Inferior parietal cortex (tissue), 1 donor: ENCODE measurements around the gene RPE.

ENCODE experiments used
- DNase-seq: peaks from one replicate; pipeline ENCODE4 v3.0.0-alpha.2; 2016; ENCODE audit errors: extremely low spot score

RPE gene

DNA sequence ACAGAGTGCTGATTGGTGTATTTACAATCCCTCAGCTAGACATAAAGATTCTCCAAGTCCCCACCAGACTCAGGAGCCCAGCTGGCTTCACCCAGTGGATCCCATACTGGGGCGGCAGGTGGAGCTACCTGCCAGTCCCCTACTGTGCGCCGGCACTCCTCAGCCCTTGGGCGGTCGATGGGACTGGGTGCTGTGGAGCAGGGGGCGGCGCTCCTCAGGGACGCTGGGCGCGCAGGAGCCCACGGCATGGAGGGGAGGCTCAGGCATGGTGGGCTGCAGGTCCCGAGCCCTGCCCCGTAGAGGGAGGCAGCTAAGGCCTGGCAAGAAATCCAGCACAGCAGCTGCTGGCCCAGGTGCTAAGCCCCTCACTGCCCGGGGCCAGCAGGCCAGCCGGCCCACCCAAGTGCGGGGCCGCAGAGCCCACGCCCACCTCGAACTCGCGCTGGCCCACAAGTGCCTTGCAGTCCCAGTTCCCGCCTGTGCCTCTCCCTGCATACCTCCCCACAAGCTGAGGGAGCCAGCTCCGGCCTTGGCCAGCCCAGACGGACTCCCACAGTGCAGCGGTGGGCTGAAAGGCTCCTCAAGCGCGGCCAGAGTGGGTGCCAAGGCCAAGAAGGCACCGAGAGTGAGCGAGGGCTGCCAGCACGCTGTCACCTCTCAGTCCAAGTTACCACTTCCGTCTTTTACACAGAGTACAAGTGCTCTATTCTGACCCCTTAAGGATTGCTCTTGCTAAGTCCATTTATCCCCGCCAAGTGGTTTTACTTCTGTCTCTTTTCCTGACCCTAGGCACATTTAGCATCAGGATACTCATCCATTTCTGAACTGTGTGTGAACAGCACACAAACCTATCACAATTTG is 1.7 kb upstream of the RPE start:
- DNase-seq: no peak

GRCh38 chr2:210003359-210003758 is 921 bp downstream of the RPE start:
- DNase-seq: no peak

DNA sequence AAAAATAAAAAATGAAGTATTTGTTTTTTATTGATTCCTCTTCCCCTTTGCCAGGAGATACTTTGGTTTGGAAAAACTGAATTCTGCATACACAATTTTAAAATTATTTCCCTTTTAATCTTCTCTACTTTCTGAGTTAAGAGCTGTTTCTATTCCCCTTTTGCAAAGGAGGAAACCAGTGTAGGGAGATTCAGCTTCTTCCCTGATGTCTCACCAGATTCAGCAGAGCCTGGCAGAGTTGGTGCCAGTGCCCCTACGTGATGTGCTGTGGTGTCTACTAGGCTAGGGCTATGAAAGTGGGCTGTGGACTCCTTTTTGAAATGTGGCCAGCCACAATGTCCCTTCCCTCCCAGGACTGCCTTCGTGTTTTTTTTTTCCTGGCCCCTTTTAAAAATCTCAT is 2.4 kb downstream of the RPE start:
- no peak for DNase-seq

GRCh38 chr2:210007895-210008294 is 5.5 kb downstream of the RPE start:
- no peak for DNase-seq

- no peak for DNase-seq
These were observed 6.7 kb downstream of the RPE start for GRCh38 chr2:210009126-210009525.

GRCh38 chr2:210009896-210010295 is 7.5 kb downstream of the RPE start:
- DNase-seq: no peak

- no peak for DNase-seq
These were observed 17.7 kb downstream of the RPE start for GRCh38 chr2:210020138-210020537.

DNA sequence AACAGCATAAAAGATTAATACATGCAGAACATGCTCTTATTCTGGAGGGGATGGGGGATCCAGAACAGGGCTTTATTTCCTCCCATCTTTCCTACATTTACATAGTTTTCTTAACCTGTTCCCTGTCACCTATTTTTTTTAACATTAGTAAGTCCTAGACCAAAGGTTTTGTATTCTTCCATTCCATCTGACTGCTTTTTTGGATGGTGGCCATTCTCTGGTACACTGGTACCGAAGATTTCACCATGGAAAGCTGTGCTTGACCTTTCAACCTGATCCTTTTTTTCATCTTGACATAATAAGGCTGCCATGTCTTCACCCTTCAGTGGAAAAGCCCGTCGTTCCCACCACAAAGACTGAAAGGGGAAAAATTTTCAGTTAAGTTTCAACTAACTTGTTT is 20.4 kb downstream of the RPE start:
- no peak for DNase-seq

GRCh38 chr2:210027608-210028007 is 25.2 kb downstream of the RPE start:
- DNase-seq: no peak

DNA sequence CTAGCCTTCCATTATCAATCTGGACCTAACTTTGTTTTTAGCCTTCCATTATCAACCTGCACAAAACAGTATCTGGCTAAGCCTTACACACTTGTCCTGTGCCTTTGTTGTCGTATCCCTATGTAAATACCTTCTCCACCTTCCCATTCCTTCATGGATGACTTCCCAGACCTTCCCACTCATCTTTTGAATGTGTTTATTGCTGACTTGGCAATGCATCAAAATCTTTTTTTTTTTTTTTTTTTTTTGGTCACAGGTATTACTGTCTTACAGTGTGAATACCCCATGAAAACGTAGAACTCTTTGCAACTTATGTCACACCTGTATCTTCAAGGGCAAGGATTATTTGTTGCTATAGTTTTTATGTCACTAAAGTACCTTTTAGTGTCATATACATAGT is 25.7 kb downstream of the RPE start:
- DNase-seq: no peak

GRCh38 chr2:210034087-210034683 is 31.7 kb downstream of the RPE start:
- no peak for DNase-seq

GRCh38 chr2:210035679-210036078 is 33.2 kb downstream of the RPE start:
- DNase-seq: no peak

DNA sequence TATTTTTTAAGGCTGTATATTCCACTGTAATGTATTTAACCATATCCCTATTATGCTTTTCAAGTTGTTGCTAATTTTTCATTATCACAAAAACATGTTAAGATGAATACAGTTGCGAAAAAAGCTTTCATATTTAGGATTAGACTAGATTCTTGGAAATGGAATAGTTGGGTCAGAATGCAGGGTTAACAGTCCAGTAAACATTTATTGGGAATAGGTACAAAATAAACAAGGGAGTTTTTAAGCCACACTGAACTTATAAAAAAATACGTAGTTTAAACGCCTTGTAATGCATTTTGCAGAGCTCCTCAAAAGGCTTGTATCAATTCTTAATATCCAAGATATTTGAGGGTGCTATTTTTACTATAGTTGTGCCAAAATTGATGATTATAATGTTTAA is 35.6 kb downstream of the RPE start:
- no peak for DNase-seq

GRCh38 chr2:210046851-210047500 is 44.5 kb downstream of the RPE start:
- no peak for DNase-seq

DNA sequence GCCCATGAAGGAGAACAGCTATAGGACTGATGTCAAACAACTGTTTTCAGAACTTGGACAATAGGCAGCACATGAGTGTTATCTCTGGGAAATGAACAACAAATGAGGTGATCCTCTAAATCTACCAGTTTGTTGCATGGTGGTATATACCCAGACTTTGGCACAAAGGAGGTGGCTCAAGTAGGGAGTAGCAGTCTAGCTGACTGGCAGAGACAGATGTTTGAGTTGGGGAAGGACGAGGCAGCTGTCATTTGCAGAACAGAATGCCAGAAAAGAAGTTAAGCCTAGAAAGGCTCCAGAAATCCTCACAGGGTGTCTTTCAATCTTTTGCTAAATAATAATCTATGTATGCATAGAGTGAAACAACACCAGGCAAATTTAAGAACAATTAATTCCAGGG is 47.4 kb downstream of the RPE start:
- DNase-seq: no peak

DNA sequence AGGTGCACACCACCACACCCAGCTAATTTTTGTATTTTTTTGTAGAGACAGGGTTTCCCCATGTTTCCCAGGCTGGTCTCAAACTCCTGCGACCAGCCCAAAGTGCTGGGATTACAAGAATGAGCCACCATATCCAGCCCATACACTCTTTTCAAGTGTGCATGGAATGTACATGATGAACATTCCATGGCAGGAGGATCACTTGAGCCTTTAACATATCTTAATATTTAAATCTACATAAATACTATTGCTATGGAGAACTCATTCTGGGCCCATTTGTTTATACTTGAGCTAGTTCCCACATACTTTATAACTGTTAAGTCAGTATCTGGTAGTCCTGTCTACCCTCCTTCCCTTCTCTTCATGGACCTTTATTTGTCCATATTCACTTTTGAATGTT is 48.4 kb downstream of the RPE start:
- no peak for DNase-seq

DNA sequence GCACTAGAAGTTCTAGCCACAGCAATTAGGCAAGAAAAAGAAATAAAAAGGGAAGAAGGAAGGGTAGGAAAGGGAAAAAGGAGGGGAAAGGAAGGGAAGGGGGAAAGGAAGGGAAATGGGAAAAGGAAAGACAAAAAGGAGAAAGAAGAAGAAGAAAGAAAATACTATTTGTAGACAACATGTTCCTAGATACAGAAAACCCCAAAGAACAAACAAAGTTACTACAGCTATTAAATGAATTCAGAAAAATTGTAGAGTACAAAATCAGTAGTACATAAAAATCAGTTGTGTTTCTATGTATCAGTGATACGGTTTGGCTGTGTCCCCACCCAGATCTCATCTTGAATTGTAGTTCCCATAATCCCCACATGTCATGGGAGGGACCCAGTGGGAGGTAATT is 52.3 kb downstream of the RPE start:
- DNase-seq: no peak

DNA sequence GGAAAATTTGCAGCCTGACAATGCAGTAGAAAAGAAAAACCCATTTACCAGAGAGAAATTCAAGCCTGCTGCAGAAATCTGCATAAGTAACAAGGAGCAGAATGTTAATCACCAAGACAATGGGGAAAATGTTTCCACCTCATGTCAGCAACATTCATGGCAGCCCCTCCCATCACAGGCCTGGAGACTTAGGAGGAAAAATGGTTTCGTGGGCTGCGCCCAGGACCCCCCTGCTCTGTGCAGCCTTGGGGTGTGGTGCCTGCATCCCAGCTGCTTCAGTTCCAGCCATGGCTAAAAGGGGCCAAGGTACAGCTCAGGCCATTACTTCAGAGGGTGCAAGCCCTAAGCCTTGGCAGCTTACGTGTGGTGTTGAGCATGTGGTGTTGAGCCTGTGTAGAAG is 53.4 kb downstream of the RPE start:
- DNase-seq: no peak

GRCh38 chr2:210063306-210063705 is 60.9 kb downstream of the RPE start:
- DNase-seq: no peak
